Endodermal cell (in vitro differentiated cells): ENCODE data around the gene PPP2R2B. TPM values are rescaled to one million over a fixed set of nuclear protein-coding genes. Genes with fewer than 3 reads are reported as not detected.
A peak's percentile ranks its signal among the peaks of the same experiment; 100 is the strongest.

Experiments
- DNase-seq: peaks from one replicate; pipeline ENCODE4 v3.0.0-alpha.2; 2017
- H3K27ac ChIP-seq: 2 replicates; pipeline ENCODE4 v1.5.1; 2013; ENCODE audit warnings: mild to moderate bottlenecking, low read depth, low read length, moderate library complexity
- H3K27me3 ChIP-seq: 2 replicates; pipeline ENCODE4 v1.6.1; 2013; ENCODE audit warnings: mild to moderate bottlenecking, low read length, moderate library complexity; ENCODE audit not compliant: insufficient read depth, control insufficient read depth, poor library complexity, severe bottlenecking
- H3K36me3 ChIP-seq: 2 replicates; pipeline ENCODE4 v1.7.0; 2013; ENCODE audit warnings: mild to moderate bottlenecking, low read length, moderate library complexity; ENCODE audit not compliant: control insufficient read depth, insufficient read depth
- H3K4me1 ChIP-seq: one replicate; pipeline ENCODE4 v1.7.0; 2013; ENCODE audit warnings: low read length; ENCODE audit not compliant: control insufficient read depth, insufficient read depth
- H3K4me3 ChIP-seq: 2 replicates; pipeline ENCODE4 v1.5.1; 2013; ENCODE audit warnings: mild to moderate bottlenecking, low read length, moderate library complexity
- H3K9ac ChIP-seq: 2 replicates; pipeline ENCODE4 v1.6.1; 2013; ENCODE audit warnings: mild to moderate bottlenecking, low read length, moderate library complexity; ENCODE audit not compliant: poor library complexity, severe bottlenecking; ENCODE audit errors: extremely low read depth
- H3K9me3 ChIP-seq: 2 replicates; pipeline ENCODE4 v1.6.1; 2013; ENCODE audit warnings: mild to moderate bottlenecking, low read length, moderate library complexity; ENCODE audit not compliant: control insufficient read depth
- H3K27ac Mint-ChIP-seq: 2 replicates; pipeline ENCODE4 v1.8.0; 2020; ENCODE audit warnings: mixed read lengths
- H3K27me3 Mint-ChIP-seq: 2 replicates; pipeline ENCODE4 v1.8.0; 2021; ENCODE audit warnings: mild to moderate bottlenecking, mixed read lengths; ENCODE audit not compliant: insufficient read depth
- H3K36me3 Mint-ChIP-seq: 2 replicates; pipeline ENCODE4 v1.8.0; 2020; ENCODE audit warnings: low read depth, mixed read lengths
- H3K4me1 Mint-ChIP-seq: 2 replicates; pipeline ENCODE4 v1.8.0; 2020; ENCODE audit warnings: mixed read lengths
- H3K4me3 Mint-ChIP-seq: 2 replicates; pipeline ENCODE4 v1.8.0; 2020; ENCODE audit warnings: mild to moderate bottlenecking, moderate library complexity, mixed read lengths
- H3K9me3 Mint-ChIP-seq: 2 replicates; pipeline ENCODE4 v1.8.0; 2020; ENCODE audit warnings: mild to moderate bottlenecking, mixed read lengths
- CTCF ChIP-seq: fragments of 200-600 bp; sonication (generic); conservative IDR thresholded peaks from 2 replicates; pipeline ENCODE4 v1.5.0; 2021; ENCODE audit warnings: antibody characterized with exemption, mild to moderate bottlenecking
- WGBS, 2 experiments: methylation state at CpG; one replicate each; pipeline versions ENCODE4 v1.1.5 to v1.1.7; 2013; ENCODE audit warnings: missing lambda C conversion rate in 2 of 2, mixed read lengths in 1 of 2; ENCODE audit not compliant: insufficient coverage in 1 of 2, insufficient read length in 1 of 2; 5-methylcytosine and 5-hydroxymethylcytosine counted together
- total RNA-seq, 2 donors: library from RNA; stranded (reverse); fragmentation: NEBNext Ultra II Directional in 1 of 2; extraction: Animal tissue kit (Norgen Biotek cat#: 25700) in 1 of 2; gene quantifications; 2 replicates in 1 of 2; 3 replicates in 1 of 2; pipeline ENCODE4 v1.2.1, GENCODE V29; 2021

Gene PPP2R2B
- total RNA-seq, 2 donors from 2014 or later: 3.3 to 8.0 TPM

- no peak for DNase-seq
- Mint-ChIP-seq H3K9me3 (peaks cover 16% of the 10 kb centered on the region), H3K36me3 (peaks cover 3% of the 10 kb centered on the region), H3K4me3 (no peak overlapping the region), H3K27me3 (no peaks in the 10 kb centered on the region), H3K4me1 (peaks cover 8% of the 10 kb centered on the region), H3K27ac (no peak overlapping the region)
- no peak for TF ChIP-seq CTCF
- peaks cover 5% of the 10 kb centered on the region for H3K4me1 ChIP-seq
- no peak overlapping the region for H3K9ac ChIP-seq
- WGBS, 2 experiments: 94 to 100% methylated on average over 2 to 5 of the region's 5 CpGs
- no peak overlapping the region for H3K4me3 ChIP-seq
- H3K27ac ChIP-seq: no peak overlapping the region
- H3K27me3 ChIP-seq: no peaks in the 10 kb centered on the region
- peaks cover 11% of the 10 kb centered on the region for H3K9me3 ChIP-seq
- no peaks in the 10 kb centered on the region for H3K36me3 ChIP-seq
Observed at GRCh38 chr5:146745931-146746577, 132.5 kb downstream of the PPP2R2B start.

- no peak overlapping the region for H3K4me3 Mint-ChIP-seq
- Histone ChIP-seq H3K27me3 (no peaks in the 10 kb centered on the region), H3K36me3 (no peaks in the 10 kb centered on the region), H3K9ac (no peak overlapping the region), H3K9me3 (peaks cover 11% of the 10 kb centered on the region), H3K4me1 (peaks cover 5% of the 10 kb centered on the region), H3K27ac (peak overlapping the region; percentile 34), H3K4me3 (no peak overlapping the region)
- DNase-seq: no peak
- H3K9me3 Mint-ChIP-seq: peaks cover 11% of the 10 kb centered on the region
- TF ChIP-seq CTCF: no peak
- peaks cover 3% of the 10 kb centered on the region for H3K36me3 Mint-ChIP-seq
- no peaks in the 10 kb centered on the region for H3K27me3 Mint-ChIP-seq
- no peak overlapping the region for H3K27ac Mint-ChIP-seq
- H3K4me1 Mint-ChIP-seq: peaks cover 8% of the 10 kb centered on the region
- 82 to 86% methylated on average over 1 to 2 of the region's 2 CpGs for WGBS, 2 experiments
Observed at GRCh38 chr5:146744068-146744745, 134.3 kb downstream of the PPP2R2B start.

GRCh38 chr5:146734936-146735577 lies 143.5 kb downstream of the PPP2R2B start:
- Histone ChIP-seq H3K27ac (no peak overlapping the region), H3K9ac (no peak overlapping the region), H3K36me3 (no peaks in the 10 kb centered on the region), H3K9me3 (peaks cover 13% of the 10 kb centered on the region), H3K4me3 (no peak overlapping the region), H3K27me3 (no peaks in the 10 kb centered on the region), H3K4me1 (no peaks in the 10 kb centered on the region)
- Mint-ChIP-seq H3K36me3 (peaks cover 8% of the 10 kb centered on the region), H3K27me3 (no peaks in the 10 kb centered on the region), H3K4me3 (no peak overlapping the region), H3K27ac (no peak overlapping the region), H3K9me3 (peaks cover 14% of the 10 kb centered on the region), H3K4me1 (no peaks in the 10 kb centered on the region)
- DNase-seq: no peak
- TF ChIP-seq CTCF: no peak
- 91 to 98% methylated on average over 5 of the region's 5 CpGs for WGBS, 2 experiments
